Gastrocnemius medialis (tissue), 4 donors: Measurements from ENCODE around the gene MAP3K20.

ENCODE experiments used
- CTCF ChIP-seq, 5 experiments: fragments of 450-650 bp in 3 of 5; fragments of 200-600 bp in 2 of 5; sonication (generic) in 2 of 5; IDR thresholded peaks in 4 of 5; conservative IDR thresholded peaks in 1 of 5; 1 replicate in 4 of 5; 2 replicates in 1 of 5; pipeline ENCODE4 v1.5.1; 2016 to 2019; ENCODE audit warnings: antibody characterized with exemption in 5 of 5, mild to moderate bottlenecking in 3 of 5, moderate library complexity in 3 of 5
- POLR2A ChIP-seq, 2 donors: fragments of 450-650 bp; IDR thresholded peaks; one replicate each; pipeline ENCODE4 v1.6.1; 2017; ENCODE audit warnings: antibody characterized with exemption in 2 of 2, mild to moderate bottlenecking in 2 of 2, moderate library complexity in 2 of 2

DNA sequence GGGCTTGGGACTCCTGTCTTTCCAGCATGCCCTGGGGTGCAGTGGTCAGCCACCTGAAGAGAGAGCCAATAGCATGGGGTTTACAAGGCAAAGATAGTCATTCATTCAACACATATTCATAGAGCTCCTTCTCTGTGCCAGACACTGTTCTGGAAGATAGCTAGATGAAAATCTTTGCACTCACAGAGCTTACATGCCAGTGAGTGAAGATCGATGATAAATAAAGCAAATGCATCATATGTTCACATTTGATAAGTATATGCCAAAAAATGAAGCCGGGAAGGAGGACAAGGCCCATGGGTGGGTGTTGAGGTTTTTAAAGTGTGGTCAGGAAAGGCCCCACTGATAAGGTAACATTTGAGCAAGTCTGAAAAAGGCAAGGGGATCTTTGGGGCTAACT is 148.2 kb downstream of the MAP3K20 start:
- no peak for TF ChIP-seq POLR2A (IDR thresholded peaks at IDR 0.05)
- no peak for TF ChIP-seq CTCF (IDR thresholded peaks at IDR 0.05 in 4 of 5, conservative IDR thresholded peaks at IDR 0.05 in 1 of 5)
